ENCODE results near the gene DEF6. TPM values are rescaled to one million over a fixed set of nuclear protein-coding genes. Genes with fewer than 3 reads are reported as not detected.

Gene DEF6
- total RNA-seq, 3 donors from 2014 or later (not counting 1 experiment from before 2014, with no cell fraction given) = 232 to 297 (median 241) TPM

- Mint-ChIP-seq H3K36me3 (no peaks in the 10 kb centered on the region), H3K27ac (peak within 1 kb of the TSS; percentile 92 to 97), H3K4me3 (peak within 1 kb of the TSS; percentile 94), H3K27me3 (ENCODE audit: low read depth in 2 of 2) (no peaks in the 10 kb centered on the region), H3K9me3 (no peaks in the 10 kb centered on the region), H3K4me1 (peaks cover 46 to 59% of the 10 kb centered on the region in 2 donors)
- ATAC-seq (peak; percentile 68 to 90 (median 74)), DNase-seq (peak; percentile 92 to 97)
- peak within 1 kb of the TSS; percentile 94 for H3K27ac ChIP-seq (ENCODE audit: low read length)
- WGBS (ENCODE audit: insufficient coverage) = under 1% methylated on average over 82 of the region's 82 CpGs
- H3K4me3 ChIP-seq (ENCODE audit: low read length) = peak within 1 kb of the TSS; percentile 80
- intact Hi-C loops (cut with micrococcal nuclease) = no loop called here
- no peaks in the 10 kb centered on the region for H3K36me3 ChIP-seq (ENCODE audit: control insufficient read depth, insufficient read depth, low read length)
- no peaks in the 10 kb centered on the region for H3K9me3 ChIP-seq (ENCODE audit: control insufficient read depth, insufficient read depth, low read length)
- no peaks in the 10 kb centered on the region for H3K27me3 ChIP-seq (ENCODE audit: control insufficient read depth, insufficient read depth, low read length)
- no peak for TF ChIP-seq CTCF (IDR thresholded peaks at IDR 0.05)
- peaks cover 19% of the 10 kb centered on the region for H3K4me1 ChIP-seq (ENCODE audit: control insufficient read depth, insufficient read depth, low read length)
Measured at GRCh38 chr6:35259194-35259947, 38.2 kb upstream of the DEF6 start, which contains the start of gene ZNF76. Gene ZNF76 (plus strand): TSS chr6:35259735. CDS start chr6:35281152, 21,417 bp downstream.

- H3K4me3 ChIP-seq (ENCODE audit: low read length) = peak overlapping the region; percentile 80
- peak; percentile 79 to 90 for DNase-seq
- no peaks in the 10 kb centered on the region for H3K27me3 Mint-ChIP-seq (ENCODE audit: low read depth in 2 of 2)
- no peaks in the 10 kb centered on the region for H3K9me3 Mint-ChIP-seq
- peaks cover 19% of the 10 kb centered on the region for H3K4me1 ChIP-seq (ENCODE audit: control insufficient read depth, insufficient read depth, low read length)
- ATAC-seq = peak; percentile 62 to 69 (median 67)
- peak overlapping the region; percentile 94 for H3K27ac ChIP-seq (ENCODE audit: low read length)
- peak overlapping the region; percentile 86 for H3K4me3 Mint-ChIP-seq
- no peak for TF ChIP-seq CTCF (IDR thresholded peaks at IDR 0.05)
- H3K36me3 Mint-ChIP-seq = no peaks in the 10 kb centered on the region
- H3K27me3 ChIP-seq (ENCODE audit: control insufficient read depth, insufficient read depth, low read length) = no peaks in the 10 kb centered on the region
- 14% methylated on average over 22 of the region's 23 CpGs for WGBS (ENCODE audit: insufficient coverage)
- H3K9me3 ChIP-seq (ENCODE audit: control insufficient read depth, insufficient read depth, low read length) = no peaks in the 10 kb centered on the region
- peak overlapping the region; percentile 92 to 97 for H3K27ac Mint-ChIP-seq
- peaks cover 52 to 64% of the 10 kb centered on the region in 2 donors for H3K4me1 Mint-ChIP-seq
- intact Hi-C loops (cut with micrococcal nuclease) = loop anchor here (2.0 kb wide), 1 partner anchor 43 kb away; no protein-coding TSS in a partner anchor
- no peaks in the 10 kb centered on the region for H3K36me3 ChIP-seq (ENCODE audit: control insufficient read depth, insufficient read depth, low read length)
Measured at GRCh38 chr6:35259948-35260590, 37.5 kb upstream of the DEF6 start.

DNA sequence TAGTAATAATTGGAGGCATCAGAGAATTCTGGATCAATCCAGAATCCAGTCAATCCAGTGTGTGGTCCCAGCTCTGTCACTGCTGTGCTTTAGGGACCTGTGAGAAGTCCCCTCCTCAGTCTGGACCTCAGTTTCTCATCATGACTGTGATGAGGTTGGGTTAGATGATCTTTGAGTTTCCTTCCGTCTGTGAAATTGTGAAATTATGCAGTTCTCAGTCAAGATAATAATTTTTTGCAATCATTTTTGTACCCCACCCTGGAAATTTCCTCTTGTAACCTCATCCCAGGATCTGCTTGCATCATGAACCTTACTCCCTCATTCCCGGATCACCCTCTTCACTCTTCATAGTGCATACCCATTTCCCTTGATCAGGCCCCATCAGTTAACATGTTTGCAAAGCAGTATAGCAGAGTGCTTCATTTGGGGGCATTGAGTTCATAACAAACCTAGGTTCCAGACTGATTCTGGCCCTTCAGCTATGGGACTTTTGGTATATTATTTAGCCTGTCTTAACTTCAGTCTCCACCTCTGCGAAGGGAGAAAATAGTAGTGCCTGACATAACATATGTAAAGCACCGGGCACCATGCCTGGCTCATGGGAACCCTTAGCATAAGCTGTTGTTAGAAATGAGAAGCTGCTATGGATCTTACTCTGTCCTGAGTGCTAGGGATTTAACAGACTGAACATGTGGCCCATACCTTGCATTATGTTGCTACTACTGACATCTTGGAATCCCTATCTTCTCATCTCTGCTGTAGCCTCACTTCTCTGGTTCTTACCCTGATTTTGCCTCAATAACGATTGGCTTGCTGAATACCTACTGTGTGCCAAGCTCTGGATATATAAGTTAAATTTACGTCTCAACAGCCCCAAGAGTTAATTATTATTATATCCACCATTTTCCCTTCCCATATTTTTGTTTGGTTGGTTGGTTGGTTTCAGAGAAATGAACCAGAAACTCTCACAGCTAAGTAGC is 36.7 kb upstream of the DEF6 start:
- no peak for TF ChIP-seq CTCF (IDR thresholded peaks at IDR 0.05)
- no peaks in the 10 kb centered on the region for H3K9me3 ChIP-seq (ENCODE audit: control insufficient read depth, insufficient read depth, low read length)
- peaks cover 58 to 70% of the 10 kb centered on the region in 2 donors for H3K4me1 Mint-ChIP-seq
- H3K36me3 ChIP-seq (ENCODE audit: control insufficient read depth, insufficient read depth, low read length) = no peaks in the 10 kb centered on the region
- no peaks in the 10 kb centered on the region for H3K9me3 Mint-ChIP-seq
- peak overlapping the region; percentile 94 for H3K27ac ChIP-seq (ENCODE audit: low read length)
- no peaks in the 10 kb centered on the region for H3K27me3 ChIP-seq (ENCODE audit: control insufficient read depth, insufficient read depth, low read length)
- DNase-seq (peak in 1 of 2 donors; percentile 19), ATAC-seq (no peak)
- H3K27me3 Mint-ChIP-seq (ENCODE audit: low read depth in 2 of 2) = no peaks in the 10 kb centered on the region
- peak overlapping the region; percentile 92 to 97 for H3K27ac Mint-ChIP-seq
- no peak overlapping the region for H3K4me3 ChIP-seq (ENCODE audit: low read length)
- H3K36me3 Mint-ChIP-seq = no peaks in the 10 kb centered on the region
- whole genome bisulfite sequencing (ENCODE audit: insufficient coverage) = 99% methylated on average over 4 of the region's 6 CpGs
- H3K4me3 Mint-ChIP-seq = peak overlapping the region; percentile 86
- intact Hi-C loops (cut with micrococcal nuclease) = loop anchor here (2.0 kb wide), 1 partner anchor 42 kb away; no protein-coding TSS in a partner anchor
- H3K4me1 ChIP-seq (ENCODE audit: control insufficient read depth, insufficient read depth, low read length) = peaks cover 19% of the 10 kb centered on the region
